UCSD-AML1 (cell line): ENCODE measurements around the gene CHD8.
"Not testable (repeated sequence)": the region's sequence is repeated elsewhere in the genome, so short reads cannot be mapped to it uniquely, and the experiment has no call there.

ENCODE experiments used
- DNase-seq: peaks from one replicate; lab custom pipeline; 2025; ENCODE audit not compliant: unreplicated experiment; lab: John Stamatoyannopoulos, UW

The CHD8 gene

GRCh38 chr14:21455912-21456667 is at the start of gene CHD8:
CHD8 (minus strand) TSS chr14:21456123; CDS start chr14:21431643, 24,480 bp downstream.
- DNase-seq: peak; percentile 99

- no peak for DNase-seq
These were observed 49.2 kb upstream of the CHD8 start for GRCh38 chr14:21505012-21505553.

DNA sequence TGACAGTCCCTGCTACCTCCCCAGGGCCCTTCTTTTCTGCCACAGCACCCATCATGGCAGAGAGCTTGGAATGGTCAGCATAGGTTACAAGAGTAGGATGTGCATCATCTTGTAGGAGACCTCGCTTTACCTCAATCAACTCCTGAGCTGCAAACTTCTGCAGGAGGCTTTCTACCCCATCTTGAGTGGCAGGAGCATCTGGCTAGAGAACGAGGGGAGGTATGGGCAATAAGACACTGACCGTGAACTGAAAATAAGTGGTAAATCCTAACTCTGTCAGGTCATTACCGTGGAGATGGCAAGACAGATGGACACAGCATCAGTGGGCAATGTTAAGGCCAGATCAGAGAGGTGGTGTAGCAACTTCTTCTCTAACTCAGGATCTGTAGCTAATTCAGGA is 47.5 kb upstream of the CHD8 start:
- DNase-seq: no peak

DNA sequence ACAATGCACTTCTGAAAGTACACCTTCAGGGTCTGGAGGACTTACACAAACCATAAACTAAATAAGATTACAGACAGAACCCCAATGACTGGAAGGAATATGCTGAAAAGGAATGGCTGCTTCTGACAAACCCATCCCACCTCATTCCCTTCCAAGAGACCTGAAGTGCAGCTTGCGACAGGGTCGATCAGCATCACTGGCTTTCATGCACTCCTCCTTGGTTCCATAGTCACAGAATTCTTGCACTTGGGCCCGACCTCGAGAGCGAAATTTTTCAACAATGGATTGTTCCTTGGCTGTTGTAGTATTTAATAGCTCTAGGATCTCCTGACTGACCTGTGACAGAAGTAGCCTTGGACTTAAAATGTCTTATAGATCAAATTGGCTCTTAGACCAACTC is 45.6 kb upstream of the CHD8 start:
- DNase-seq: no peak

GRCh38 chr14:21498540-21499526 is 42.9 kb upstream of the CHD8 start:
- no peak for DNase-seq

DNA sequence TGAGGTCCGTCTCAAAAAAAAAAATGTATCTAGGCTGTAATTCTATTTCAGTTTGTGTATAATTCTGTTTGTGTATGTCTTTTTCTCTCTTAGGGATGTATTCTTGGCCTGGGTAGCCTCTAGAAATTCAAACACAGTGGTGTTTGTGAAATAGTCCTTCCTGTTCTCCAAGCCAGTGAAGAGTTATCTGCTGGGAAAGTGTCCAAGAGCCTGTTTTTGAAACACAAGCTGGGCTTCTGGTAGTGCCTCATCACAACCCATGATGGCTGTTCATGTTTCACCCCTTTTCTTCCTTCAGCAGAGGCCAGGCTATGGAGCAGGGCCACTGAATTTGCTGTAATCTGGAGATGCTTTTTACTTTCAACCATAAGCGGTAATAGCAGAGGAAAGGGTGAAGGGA is 40.5 kb upstream of the CHD8 start:
- no peak for DNase-seq

DNA sequence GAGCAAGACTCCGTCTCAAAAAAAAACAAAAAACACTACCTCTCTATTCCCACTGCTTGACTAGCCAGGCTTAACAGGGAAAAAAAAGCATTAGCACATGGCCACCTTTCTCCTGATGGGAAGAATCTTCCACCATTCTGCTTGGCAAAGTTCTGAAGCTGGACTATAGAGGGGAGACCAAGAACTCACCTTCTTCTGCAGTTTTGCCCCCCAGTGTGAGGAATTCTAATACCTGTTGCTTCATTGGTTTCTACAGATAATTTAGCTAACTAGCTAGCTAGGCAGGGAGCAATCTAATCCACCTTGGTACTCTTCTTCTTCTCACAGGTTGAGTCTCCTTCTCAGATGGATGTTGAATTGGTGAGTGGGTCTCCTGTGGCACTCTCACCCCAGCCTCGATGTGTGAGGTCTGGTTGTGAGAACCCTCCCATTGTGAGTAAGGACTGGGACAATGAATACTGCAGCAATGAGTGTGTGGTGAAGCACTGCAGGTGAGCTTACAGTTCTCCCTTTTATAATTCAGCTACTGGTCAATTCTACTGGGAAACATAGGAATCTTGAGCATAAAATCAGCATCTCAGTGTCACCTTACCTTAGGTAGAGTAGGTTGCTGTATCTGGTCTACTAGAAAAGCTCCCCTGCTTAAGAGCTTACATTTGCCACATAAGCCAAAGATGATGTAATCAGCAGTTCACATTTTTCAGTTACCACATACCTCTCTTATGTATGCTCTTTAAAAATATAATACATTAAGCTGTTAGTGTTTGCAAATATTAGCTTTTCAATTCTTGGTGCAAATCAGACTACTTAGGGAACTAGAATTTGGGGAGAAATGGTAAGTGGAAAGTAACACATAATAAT is 39.2 kb upstream of the CHD8 start:
- DNase-seq: no peak

DNA sequence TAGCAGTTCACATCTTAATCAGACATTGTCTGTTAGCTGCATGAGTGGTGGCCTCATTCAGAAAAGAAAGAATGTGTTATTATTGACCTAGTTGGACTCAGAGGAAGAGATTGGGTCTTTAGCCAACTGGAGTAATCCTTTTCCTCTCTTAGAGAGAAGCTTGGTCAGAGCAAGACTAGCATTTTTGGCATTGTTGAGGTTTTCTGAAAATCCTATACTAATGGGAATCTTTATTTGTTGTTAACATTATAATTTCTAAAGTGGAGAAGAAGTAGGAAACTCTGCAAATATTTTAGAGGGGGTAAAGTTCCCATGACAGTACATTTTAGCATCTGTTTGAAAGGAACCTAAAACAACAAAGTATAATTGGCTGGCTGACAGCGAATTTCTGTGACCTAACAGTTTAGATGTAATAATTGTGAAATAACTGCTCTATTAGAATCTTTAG is 30.7 kb upstream of the CHD8 start:
- DNase-seq: no peak

GRCh38 chr14:21476925-21477681 is 21.2 kb upstream of the CHD8 start, which contains the start of the genes RAB2B and TOX4:
RAB2B (minus strand) TSS chr14:21476959; CDS start chr14:21476872, 87 bp downstream.
TOX4 (plus strand) TSS chr14:21477195; CDS start chr14:21477279, 84 bp downstream.
- peak; percentile 95 for DNase-seq

GRCh38 chr14:21476523-21476924 is 20.6 kb upstream of the CHD8 start:
- DNase-seq: no peak

GRCh38 chr14:21475767-21476522 is 20.0 kb upstream of the CHD8 start:
- DNase-seq: no peak

- no peak for DNase-seq
These were observed 11.7 kb upstream of the CHD8 start for GRCh38 chr14:21467616-21468015.

DNA sequence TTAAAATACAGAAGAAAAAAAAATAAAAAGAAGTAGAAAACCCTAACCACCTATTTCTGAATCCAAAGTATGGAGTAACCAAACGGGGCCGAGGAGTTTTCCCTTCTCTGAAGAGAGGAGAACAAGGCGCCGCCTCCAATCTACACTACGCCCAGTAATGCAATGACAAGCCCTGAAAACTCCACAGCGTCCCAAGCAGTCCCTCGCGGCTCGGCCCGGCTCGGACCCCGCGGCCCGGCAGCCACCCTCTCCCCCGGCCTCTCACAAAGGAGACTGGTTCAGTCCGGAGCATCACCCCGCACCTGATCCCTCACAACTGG is 371 bp downstream of the CHD8 start:
- DNase-seq: no peak

DNA sequence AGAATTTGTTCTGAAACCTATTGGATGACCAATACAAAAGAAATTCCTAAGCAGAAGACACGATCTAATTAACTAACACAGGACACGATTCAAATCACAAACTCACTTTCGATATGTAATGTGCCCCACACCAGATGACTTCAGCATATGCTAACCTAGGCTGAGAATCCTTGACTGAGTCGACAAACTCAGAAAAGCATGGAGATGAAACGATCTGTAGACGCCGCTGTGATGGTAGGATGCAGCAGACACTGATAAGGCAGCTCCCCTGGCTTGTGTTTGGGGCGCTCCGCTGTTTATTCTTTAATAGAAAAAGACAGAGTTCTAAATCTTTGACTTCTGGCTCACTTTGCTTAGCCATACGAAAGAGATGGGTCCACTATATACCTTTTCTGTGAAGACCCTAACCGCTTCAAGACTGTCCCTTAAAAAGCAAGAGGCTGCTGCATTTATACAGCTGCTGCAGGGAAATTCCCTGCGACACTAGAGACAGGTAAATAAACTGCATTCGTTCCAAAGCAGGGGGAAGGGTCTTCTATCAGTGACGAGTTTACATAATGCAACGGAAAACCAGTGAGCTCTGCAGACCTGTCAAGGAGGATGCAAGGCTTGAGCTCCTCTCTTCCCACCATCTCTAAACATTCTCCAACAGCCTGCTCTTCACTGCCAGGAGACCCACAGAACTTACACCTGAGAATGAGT is 929 bp downstream of the CHD8 start:
- DNase-seq: no peak

DNA sequence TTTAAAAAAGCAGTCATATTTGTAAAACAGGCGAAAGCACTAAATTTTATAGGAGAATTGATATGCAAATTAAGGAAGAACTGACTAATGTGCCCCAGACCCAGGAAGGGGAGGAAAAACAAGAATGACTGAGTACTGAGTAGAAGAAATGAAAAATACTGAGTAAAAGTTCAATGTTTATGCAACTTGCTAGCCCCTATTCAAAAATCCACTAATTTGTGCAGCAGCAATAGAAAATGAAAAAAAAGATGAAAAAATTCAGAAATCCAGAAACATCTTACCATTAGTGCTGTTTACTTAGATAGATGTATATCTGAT is 6.1 kb downstream of the CHD8 start:
- no peak for DNase-seq

GRCh38 chr14:21442657-21443056 is 13.3 kb downstream of the CHD8 start:
- not testable (repeated sequence) for DNase-seq

DNA sequence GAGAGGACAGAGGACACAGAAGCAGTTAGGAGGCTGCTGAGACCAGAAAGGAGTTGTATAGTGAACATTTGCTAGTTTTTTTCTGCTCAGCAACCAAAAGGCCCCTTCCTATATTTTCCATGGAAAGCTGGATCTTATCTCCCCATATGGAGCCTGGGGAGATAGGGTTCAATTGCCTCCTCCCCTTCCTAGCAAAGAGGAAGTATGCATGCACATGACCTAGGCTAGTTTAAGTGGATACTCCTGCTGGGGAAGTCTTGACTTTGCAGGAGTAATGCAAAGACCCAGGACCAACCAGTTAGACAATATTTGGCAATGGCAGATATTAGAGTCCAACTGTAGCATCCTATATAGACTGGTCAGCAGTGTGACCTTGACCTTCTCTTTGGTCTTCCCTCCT is 15.1 kb downstream of the CHD8 start:
- DNase-seq: no peak

GRCh38 chr14:21437063-21437901 is 18.6 kb downstream of the CHD8 start:
- peak; percentile 98 for DNase-seq
